ENCODE data around the gene RFX3.

GRCh38 chr9:3569529-3569928 lies 43.7 kb upstream of the RFX3 start:
- TF ChIP-seq POLR2AphosphoS5 (IDR thresholded peaks at IDR 0.05; ENCODE audit: low read depth, low read length): no peak
- no peak for TF ChIP-seq KDM5A (IDR thresholded peaks at IDR 0.05; ENCODE audit: borderline replicate concordance, low read length)
- no peak for TF ChIP-seq ZNF326 (CRISPR knock-in tag; IDR thresholded peaks at IDR 0.05; ENCODE audit: borderline replicate concordance)
- TF ChIP-seq ZBTB33 (CRISPR knock-in tag; IDR thresholded peaks at IDR 0.05): no peak
- TF ChIP-seq ZNF709 (CRISPR knock-in tag; IDR thresholded peaks at IDR 0.05): no peak

Measured in HepG2 (cell line).